Adrenal gland (tissue), 12 donors: ENCODE measurements around the gene APOL6. TPM values are rescaled to one million over a fixed set of nuclear protein-coding genes. Genes with fewer than 3 reads are reported as not detected.
"Not testable (repeated sequence)": the region's sequence is repeated elsewhere in the genome, so short reads cannot be mapped to it uniquely, and the experiment has no call there.

Experiments used
- DNase-seq, 7 donors: peaks; one replicate each; pipeline ENCODE4 v3.0.0-alpha.2; 2019 to 2020
- H3K27ac ChIP-seq, 5 donors: fragments of 200-600 bp; sonication (generic) in 4 of 5; 1 replicate in 3 of 5; 2 replicates in 2 of 5; pipeline versions ENCODE4 v1.5.1 to v1.8.0; 2016 to 2020; ENCODE audit warnings: mild to moderate bottlenecking in 1 of 5
- H3K27me3 ChIP-seq: fragments of 200-600 bp; 2 replicates; pipeline ENCODE4 v1.8.0; 2021
- H3K36me3 ChIP-seq, 2 donors: fragments of 200-600 bp; replicated peaks in 1 of 2; 1 replicate in 1 of 2; 2 replicates in 1 of 2; pipeline versions ENCODE4 v1.5.1 to v1.8.0; 2018 to 2022
- H3K4me1 ChIP-seq, 2 donors: fragments of 200-600 bp; replicated peaks in 1 of 2; 1 replicate in 1 of 2; 2 replicates in 1 of 2; pipeline versions ENCODE4 v1.5.1 to v1.8.0; 2018 to 2021
- H3K4me3 ChIP-seq, 4 donors: fragments of 200-600 bp; sonication (generic) in 3 of 4; one replicate each; pipeline ENCODE4 v1.5.1; 2016 to 2018
- H3K9me3 ChIP-seq, 3 donors: fragments of 200-600 bp; sonication (generic) in 1 of 3; replicated peaks in 1 of 3; 1 replicate in 2 of 3; 2 replicates in 1 of 3; pipeline versions ENCODE4 v1.5.1 to v1.8.0; 2016 to 2021
- POLR2A ChIP-seq, 2 donors: fragments of 450-650 bp; IDR thresholded peaks; one replicate each; pipeline ENCODE4 v1.6.1; 2017; ENCODE audit warnings: antibody characterized with exemption in 2 of 2, mild to moderate bottlenecking in 2 of 2, moderate library complexity in 1 of 2
- WGBS, 4 donors: extraction: QIAGEN DNeasy Blood & Tissue Kit in 2 of 4; methylation state at CpG; one replicate each; pipeline versions ENCODE4 v1.1.5 to v1.1.7; 2013 to 2017; 5-methylcytosine and 5-hydroxymethylcytosine counted together
- intact Hi-C, 2 donors: fragments of 100-400 bp; cut with DNase I; formaldehyde crosslinking; loops; one replicate each; pipeline versions ENCODE4 v1.14.1 to v1.15.0; 2022 to 2023
- polyA plus RNA-seq, 3 donors: library from polyadenylated mRNA; stranded (reverse); fragments of 200-250 nt in 2 of 3; fragments of 350-450 nt in 1 of 3; fragmentation: Illumina TruSeq in 1 of 3; extraction: RNeasy Lipid Tissue Mini Kit (QIAGEN cat#74804) in 1 of 3; gene quantifications; one replicate each; pipeline ENCODE4 v1.2.3, GENCODE V29; 2013 to 2014
- total RNA-seq, 9 donors: library from RNA; depleted of rRNA in 4 of 9; stranded (reverse); fragments of >200 nt in 4 of 9; fragments of 120-200 nt in 1 of 9; fragmentation: NEBNext Ultra II Directional in 1 of 9; extraction: Animal tissue kit (Norgen Biotek cat#: 25700) in 1 of 9; gene quantifications; one replicate each; pipeline versions ENCODE4 v1.1.0 to v1.2.4, GENCODE V29; 2013 to 2023
- TF ChIP-seq, protein P1 (sequence below), 6 experiments: fragments of 450-650 bp in 4 of 6; fragments of 200-600 bp in 2 of 6; sonication (generic) in 1 of 6; IDR thresholded peaks; 1 replicate in 5 of 6; 2 replicates in 1 of 6; pipeline versions ENCODE4 v1.5.1 to v1.8.0; 2016 to 2021; ENCODE audit warnings: antibody characterized with exemption in 6 of 6, mild to moderate bottlenecking in 2 of 6, moderate library complexity in 1 of 6
- donor health status: healthy with polysubstance abuse.
- donor health status: Bipolar disorder and iron deficiency.
- donor health status: DM: yes; HTN: yes; CAD: no.
- donor health status: DM: no; HTN: no; CAD: no.
- donor health status: DM: no; HTN: no; CAD: no.
- donor health status: DM: yes; HTN: yes; CAD: no.

The APOL6 gene
- total and polyA plus RNA-seq, 12 donors, result 6.5 to 37.9 (median 18.5) TPM

DNA sequence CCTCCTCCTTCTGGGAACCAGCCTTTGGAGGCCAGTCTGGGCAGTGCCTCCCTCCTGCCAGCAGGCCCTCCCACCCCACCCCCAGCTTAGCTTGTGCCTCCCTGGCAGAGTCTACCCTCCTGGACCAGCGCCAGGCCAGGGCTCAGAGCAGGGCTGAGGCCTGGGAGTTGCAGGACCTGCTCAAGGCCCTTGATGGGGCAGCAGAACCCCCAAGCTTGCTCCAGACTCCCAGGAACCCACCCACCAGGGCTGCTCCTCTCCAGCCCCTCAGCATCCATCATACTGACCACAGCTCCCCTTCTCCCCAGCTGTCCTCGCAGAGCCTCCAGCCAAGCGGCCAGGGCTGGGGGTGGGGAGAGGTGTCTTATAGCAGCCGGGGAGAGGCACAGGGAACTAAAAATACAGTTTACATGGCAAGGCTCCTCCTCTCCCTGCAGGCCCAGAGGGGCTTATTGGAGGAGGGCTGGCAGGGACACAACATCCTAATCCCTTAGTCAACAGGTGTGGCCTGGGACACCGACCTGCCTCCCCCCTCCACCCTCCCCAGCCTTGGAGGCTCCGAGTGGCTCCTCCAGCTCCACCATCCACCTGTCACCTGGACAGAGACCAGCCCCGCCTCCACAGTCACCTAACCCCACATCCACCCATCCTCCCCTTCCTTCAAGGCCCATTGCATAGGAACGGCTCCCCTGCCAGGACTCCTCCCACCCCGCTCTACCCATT is 25.9 kb upstream of the APOL6 start:
- intact Hi-C loops, result loop anchor here (2.0 to 10.0 kb wide), 3 partner anchors 192 to 502 kb away; no protein-coding TSS in a partner anchor
- H3K27ac ChIP-seq, result peak overlapping the region in 1 of 5 donors; percentile 22
- H3K4me1 ChIP-seq, result peaks cover 0 to 13% of the 10 kb centered on the region in 2 donors
- WGBS, 4 donors, result 57 to 68% (median 66%) methylated on average over 6 to 9 of the region's 9 CpGs
- H3K27me3 ChIP-seq, result no peaks in the 10 kb centered on the region
- H3K36me3 ChIP-seq, result no peaks in the 10 kb centered on the region
- H3K9me3 ChIP-seq, result no peaks in the 10 kb centered on the region
- TF ChIP-seq, protein P1, sequence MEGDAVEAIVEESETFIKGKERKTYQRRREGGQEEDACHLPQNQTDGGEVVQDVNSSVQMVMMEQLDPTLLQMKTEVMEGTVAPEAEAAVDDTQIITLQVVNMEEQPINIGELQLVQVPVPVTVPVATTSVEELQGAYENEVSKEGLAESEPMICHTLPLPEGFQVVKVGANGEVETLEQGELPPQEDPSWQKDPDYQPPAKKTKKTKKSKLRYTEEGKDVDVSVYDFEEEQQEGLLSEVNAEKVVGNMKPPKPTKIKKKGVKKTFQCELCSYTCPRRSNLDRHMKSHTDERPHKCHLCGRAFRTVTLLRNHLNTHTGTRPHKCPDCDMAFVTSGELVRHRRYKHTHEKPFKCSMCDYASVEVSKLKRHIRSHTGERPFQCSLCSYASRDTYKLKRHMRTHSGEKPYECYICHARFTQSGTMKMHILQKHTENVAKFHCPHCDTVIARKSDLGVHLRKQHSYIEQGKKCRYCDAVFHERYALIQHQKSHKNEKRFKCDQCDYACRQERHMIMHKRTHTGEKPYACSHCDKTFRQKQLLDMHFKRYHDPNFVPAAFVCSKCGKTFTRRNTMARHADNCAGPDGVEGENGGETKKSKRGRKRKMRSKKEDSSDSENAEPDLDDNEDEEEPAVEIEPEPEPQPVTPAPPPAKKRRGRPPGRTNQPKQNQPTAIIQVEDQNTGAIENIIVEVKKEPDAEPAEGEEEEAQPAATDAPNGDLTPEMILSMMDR (IDR thresholded peaks at IDR 0.05), result no peak
- no peak for TF ChIP-seq POLR2A (IDR thresholded peaks at IDR 0.05)
- H3K4me3 ChIP-seq, result no peak overlapping the region
- DNase-seq, result peak; percentile 43 to 67 (median 51)

GRCh38 chr22:35623885-35624284 is 24.4 kb upstream of the APOL6 start:
- intact Hi-C loops, result loop anchor here (2.0 to 10.0 kb wide), 3 partner anchors 193 to 501 kb away; no protein-coding TSS in a partner anchor
- DNase-seq, H3K36me3 ChIP-seq, H3K27ac ChIP-seq, H3K4me3 ChIP-seq, H3K9me3 ChIP-seq, H3K27me3 ChIP-seq: not testable (repeated sequence)
- 84 to 94% (median 85%) methylated on average over 5 of the region's 5 CpGs for WGBS, 4 donors
- peaks cover 0 to 13% of the 10 kb centered on the region in 2 donors for H3K4me1 ChIP-seq

DNA sequence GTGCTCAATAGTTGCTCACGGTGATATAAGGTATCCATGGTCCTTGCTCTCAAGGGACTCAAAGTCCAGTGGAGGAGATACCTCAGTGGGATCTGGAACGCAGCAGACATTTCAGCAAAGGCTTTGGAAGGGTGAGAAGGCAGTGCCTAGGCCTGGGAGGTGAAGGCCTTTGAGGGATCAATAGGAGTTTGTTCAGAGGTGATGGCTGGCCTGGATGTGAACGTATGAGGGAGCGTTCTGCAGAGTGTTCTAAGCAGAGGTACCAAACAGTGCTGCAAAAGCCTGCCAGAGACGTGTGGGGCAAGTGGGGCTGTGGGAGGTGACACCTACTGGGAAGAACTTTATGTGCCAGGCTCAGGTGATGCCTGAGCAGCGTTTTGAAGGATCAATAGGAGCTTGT is 23.7 kb upstream of the APOL6 start:
- TF ChIP-seq, protein P1 (IDR thresholded peaks at IDR 0.05), result no peak
- TF ChIP-seq POLR2A (IDR thresholded peaks at IDR 0.05), result no peak
- intact Hi-C loops, result loop anchor here (5.0 to 10.0 kb wide), 2 partner anchors 272 to 500 kb away; no protein-coding TSS in a partner anchor
- no peaks in the 10 kb centered on the region for H3K9me3 ChIP-seq
- H3K36me3 ChIP-seq, result no peaks in the 10 kb centered on the region
- H3K4me3 ChIP-seq, result no peak overlapping the region
- H3K4me1 ChIP-seq, result peaks cover 0 to 13% of the 10 kb centered on the region in 2 donors
- H3K27ac ChIP-seq, result no peak overlapping the region
- 74 to 92% (median 89%) methylated on average over 6 of the region's 6 CpGs for WGBS, 4 donors
- H3K27me3 ChIP-seq, result no peaks in the 10 kb centered on the region
- no peak for DNase-seq

DNA sequence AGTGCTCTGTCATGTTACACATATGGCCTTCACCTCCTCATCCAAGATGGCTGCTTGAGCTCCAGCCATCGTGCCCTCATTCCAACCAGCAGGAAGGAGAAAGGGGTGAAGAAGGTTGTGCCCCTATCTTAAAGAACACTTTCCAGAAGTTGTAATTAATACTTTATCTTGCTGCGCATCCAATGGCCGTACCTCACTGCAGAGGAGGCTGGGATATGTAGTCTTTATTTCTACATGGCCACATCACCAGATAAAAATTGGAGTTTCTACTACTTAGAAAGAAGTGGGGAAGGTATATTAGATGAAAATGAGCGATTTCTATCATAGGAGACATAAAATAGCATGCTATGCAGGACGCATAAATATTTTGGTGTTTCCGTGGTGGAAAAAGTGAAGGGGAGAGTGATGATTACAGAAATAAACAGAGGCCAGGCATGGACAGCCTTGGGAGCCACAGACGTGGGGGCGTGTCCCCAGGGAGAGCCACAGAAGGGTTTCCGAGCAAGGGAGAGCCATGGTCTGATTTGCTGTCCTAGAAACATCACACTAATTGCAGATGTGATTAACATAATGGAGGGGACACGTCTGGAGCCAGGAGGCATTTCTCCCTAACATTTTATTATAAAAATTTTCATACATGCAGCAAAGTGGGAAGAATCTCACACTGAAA is 22.3 kb upstream of the APOL6 start:
- intact Hi-C loops, result loop anchor here (2.0 to 10.0 kb wide), 4 partner anchors 211 to 499 kb away; no protein-coding TSS in a partner anchor
- Histone ChIP-seq H3K27me3 (no peaks in the 10 kb centered on the region), H3K36me3 (no peaks in the 10 kb centered on the region), H3K27ac (no peak overlapping the region), H3K4me1 (peaks cover 0 to 13% of the 10 kb centered on the region in 2 donors), H3K4me3 (no peak overlapping the region), H3K9me3 (no peaks in the 10 kb centered on the region)
- TF ChIP-seq POLR2A (IDR thresholded peaks at IDR 0.05), result no peak
- TF ChIP-seq, protein P1 (IDR thresholded peaks at IDR 0.05), result no peak
- WGBS, 4 donors, result 44 to 55% (median 52%) methylated on average over 10 of the region's 10 CpGs
- peak in 2 of 7 donors; percentile 32 to 45 for DNase-seq
